ENCODE results near the gene PTTG1.
A peak's percentile ranks its signal among the peaks of the same experiment; 100 is the strongest.

PTTG1 gene

DNA sequence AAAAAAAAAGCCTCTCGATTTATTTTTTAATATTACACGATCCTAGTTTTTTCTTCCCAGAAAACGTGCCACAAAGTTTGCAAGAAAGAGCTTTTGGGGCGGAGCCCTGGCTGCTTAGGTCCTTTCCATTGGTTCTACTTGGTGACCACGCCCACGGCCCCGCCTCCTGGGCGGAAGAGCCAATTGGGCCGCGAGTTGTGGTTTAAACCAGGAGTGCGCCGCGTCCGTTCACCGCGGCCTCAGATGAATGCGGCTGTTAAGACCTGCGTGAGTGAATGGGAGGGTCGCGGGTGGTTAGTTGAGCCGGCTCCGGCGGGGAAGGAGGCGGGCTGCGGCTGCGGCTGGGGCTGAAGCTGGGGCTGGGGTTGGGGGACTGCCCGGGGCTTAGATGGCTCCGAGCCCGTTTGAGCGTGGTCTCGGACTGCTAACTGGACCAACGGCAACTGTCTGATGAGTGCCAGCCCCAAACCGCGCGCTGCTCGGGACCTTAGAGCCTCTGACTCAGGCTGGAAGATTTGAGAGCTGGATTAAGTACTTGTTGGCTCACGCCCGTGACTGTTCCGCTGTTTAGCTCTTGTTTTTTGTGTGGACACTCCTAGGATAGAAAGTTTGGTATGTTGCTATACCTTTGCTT lies at the start of gene PTTG1:
TSS of gene PTTG1 (plus strand) at position 231 of the 634 bp plus-strand sequence. CDS start 458 bp downstream, outside the sequence.
- DNase-seq (ENCODE audit: low read depth in 2 of 2), result peak; percentile 89 to 90

DNA sequence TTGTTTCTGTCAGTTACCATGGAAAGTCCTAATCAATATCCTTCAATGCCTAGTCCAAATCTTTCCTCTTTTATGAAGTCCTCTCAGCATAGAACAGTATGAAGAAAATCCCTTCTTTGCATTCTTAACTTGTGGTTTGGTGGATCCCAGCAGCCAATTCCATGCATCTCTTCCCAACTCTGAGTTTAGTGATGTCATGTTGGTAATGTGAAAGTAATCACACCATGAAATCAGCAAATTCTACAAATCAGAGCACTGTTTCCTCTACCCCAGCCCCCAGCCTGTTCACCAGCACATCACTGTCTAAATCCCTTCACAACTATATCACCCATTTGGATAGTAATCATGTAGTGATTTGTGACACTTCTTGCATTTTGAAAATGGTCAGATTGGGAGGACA lies 46.5 kb upstream of the PTTG1 start:
- DNase-seq (ENCODE audit: low read depth in 2 of 2), result no peak

DNA sequence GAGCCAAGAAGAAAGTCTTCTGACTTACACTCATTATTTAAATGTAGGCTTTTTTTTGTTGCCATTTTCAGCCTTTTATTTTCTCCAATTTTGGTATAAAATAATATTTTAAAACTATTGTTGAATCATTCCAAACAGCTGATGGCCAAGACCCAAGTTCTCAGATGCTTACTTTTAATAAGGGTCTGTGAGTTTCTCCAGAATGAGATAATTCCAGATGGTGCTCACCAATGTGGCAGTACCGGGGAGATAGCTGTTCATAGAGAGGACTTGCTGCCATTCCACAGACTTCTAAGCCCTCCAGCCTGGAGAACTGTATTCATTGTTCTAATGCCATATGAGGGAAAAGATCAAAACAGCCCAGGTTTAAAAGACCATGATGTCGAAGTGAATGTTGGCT lies 46.0 kb upstream of the PTTG1 start:
- DNase-seq (ENCODE audit: low read depth in 2 of 2), result no peak

DNA sequence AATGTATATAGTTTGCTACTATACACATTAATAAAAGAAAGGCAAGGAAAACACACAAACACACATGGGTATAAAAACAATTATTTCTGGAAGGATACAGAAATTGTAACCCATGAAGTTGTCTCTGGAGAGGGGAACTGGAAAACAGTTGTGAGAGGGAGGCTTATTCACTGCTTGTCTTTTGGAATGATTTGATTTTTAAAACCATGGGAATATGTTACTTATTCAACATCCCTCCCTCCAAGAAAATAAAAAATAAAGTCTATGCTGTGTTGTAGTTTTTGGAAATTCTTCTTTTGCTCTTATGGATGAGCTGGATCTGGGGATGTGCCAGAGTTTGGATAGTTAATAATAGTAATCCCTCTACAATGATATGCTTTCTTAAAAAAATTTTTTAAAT lies 45.2 kb upstream of the PTTG1 start:
- DNase-seq (ENCODE audit: low read depth in 2 of 2), result no peak

GRCh38 chr5:160377651-160378050 lies 44.0 kb upstream of the PTTG1 start:
- no peak for DNase-seq (ENCODE audit: low read depth in 2 of 2)

- no peak for DNase-seq (ENCODE audit: low read depth in 2 of 2)
Observed at GRCh38 chr5:160378330-160378729, 43.3 kb upstream of the PTTG1 start.

- DNase-seq (ENCODE audit: low read depth in 2 of 2), result no peak
Observed at GRCh38 chr5:160379511-160379910, 42.1 kb upstream of the PTTG1 start.

- DNase-seq (ENCODE audit: low read depth in 2 of 2), result no peak
Observed at GRCh38 chr5:160380041-160380440, 41.6 kb upstream of the PTTG1 start.

- no peak for DNase-seq (ENCODE audit: low read depth in 2 of 2)
Observed at GRCh38 chr5:160382346-160382745, 39.3 kb upstream of the PTTG1 start.

GRCh38 chr5:160384681-160385080 lies 37.0 kb upstream of the PTTG1 start:
- DNase-seq (ENCODE audit: low read depth in 2 of 2), result no peak

DNA sequence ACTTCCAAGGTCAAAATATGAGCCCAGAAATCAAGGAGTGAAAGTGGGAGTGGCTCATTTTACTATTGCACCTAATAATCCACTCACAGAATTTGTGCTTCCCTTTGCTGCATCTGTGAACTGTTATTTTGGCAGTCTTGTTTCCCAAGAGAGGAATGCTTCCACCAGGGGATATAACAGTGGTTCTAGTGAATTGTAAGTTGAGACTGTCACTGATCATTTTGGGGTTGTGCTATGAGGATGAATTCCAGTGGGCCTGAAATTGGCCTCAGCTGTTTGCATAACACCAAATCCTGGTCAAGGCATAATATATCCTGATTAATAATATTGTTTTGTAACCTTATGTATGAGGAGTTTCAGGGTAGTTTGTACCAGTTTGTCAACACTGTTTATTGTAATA lies 36.2 kb upstream of the PTTG1 start:
- no peak for DNase-seq (ENCODE audit: low read depth in 2 of 2)

DNA sequence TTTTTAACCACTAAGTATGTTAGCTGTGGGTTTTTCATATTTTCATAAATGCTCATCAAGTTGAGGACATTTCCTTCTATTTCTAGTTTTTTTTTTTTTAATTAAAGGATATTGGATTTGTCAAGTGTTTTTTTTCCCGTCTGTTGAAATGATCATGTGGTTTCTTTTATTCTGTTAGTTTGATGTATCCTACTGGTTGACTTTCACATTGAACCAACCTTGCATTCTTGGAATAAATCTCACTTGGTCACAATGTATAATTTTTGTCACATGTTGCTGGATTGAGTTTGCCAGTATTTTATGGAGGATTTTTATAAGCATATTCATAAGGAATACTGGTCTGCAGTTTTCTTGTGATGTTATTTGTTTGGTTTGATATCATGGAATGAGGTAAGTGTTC lies 34.2 kb upstream of the PTTG1 start:
- DNase-seq (ENCODE audit: low read depth in 2 of 2), result no peak

DNA sequence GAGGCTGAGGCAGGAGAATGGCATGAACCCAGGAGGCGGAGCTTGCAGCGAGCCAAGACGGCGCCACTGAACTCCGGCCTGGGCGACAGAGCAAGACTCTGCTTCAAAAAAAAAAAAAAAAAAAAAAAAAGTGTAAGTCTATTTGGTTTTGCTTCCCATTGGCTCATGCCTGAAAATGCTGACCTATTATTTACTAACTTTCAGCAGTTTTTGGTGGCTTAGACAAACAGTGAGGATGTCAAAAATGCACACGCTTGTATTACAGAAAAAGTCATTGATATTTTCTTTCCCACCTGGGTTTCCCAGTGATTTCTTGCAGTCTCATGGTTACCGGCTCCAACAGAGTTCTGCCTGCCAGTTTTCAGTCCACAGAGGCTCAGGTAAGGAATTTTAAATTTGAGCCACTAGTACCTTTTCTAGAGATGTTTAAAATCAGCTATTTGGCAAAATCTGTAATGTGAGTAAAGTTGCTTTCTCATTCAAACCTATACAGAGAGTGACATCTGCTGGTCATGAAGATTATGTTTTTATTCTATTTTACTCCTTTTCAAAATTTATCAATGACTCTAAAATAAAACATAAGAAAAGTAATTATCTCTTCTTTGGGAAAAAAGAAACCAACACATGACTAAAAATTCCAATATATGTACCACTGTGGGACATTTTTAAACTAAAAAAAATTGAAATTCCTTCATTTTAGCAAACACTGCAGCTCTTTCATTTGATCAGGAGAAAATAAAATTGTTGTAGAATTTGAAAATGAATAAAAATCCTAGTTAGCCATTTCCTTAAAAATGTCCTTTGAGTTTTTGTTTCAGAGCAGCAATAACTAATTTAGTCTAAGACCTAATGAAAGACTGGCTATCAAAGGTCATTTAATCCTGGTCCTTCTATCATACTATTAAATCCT lies 30.6 kb upstream of the PTTG1 start:
- DNase-seq (ENCODE audit: low read depth in 2 of 2), result no peak

DNA sequence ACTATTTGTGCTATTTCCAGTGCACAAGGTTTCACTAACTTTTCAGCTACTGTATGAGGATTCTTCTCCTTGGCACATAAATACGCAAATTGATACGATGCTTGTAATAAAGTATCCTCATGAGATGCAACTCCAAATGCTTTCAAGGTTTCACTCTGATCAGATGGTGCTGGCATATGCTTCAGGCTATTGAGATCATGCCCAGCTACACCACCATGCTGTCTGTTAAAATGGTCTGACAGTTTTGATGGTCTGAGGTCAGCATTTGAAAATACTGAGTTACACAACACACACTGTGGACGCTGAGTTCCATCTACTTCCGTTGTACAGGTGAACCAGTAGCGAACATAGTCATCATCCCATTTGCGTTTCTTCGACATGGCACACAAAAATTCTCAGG lies 26.5 kb upstream of the PTTG1 start:
- no peak for DNase-seq (ENCODE audit: low read depth in 2 of 2)

- DNase-seq (ENCODE audit: low read depth in 2 of 2), result no peak
Observed at GRCh38 chr5:160397492-160397891, 24.2 kb upstream of the PTTG1 start.

- DNase-seq (ENCODE audit: low read depth in 2 of 2), result no peak
Observed at GRCh38 chr5:160398806-160399205, 22.8 kb upstream of the PTTG1 start.

GRCh38 chr5:160399402-160400353 lies 22.0 kb upstream of the PTTG1 start, which contains the start of gene FAM200C:
FAM200C (minus strand) TSS chr5:160400054; CDS start chr5:160395490, 4,564 bp downstream.
- peak; percentile 55 to 74 for DNase-seq (ENCODE audit: low read depth in 2 of 2)

GRCh38 chr5:160418561-160419457 lies 2.8 kb upstream of the PTTG1 start, which contains the start of gene SLU7:
SLU7 (minus strand) TSS chr5:160419081; CDS start chr5:160415294, 3,787 bp downstream.
- peak; percentile 91 for DNase-seq (ENCODE audit: low read depth in 2 of 2)

GRCh38 chr5:160419458-160420330 lies 2.0 kb upstream of the PTTG1 start:
- no peak for DNase-seq (ENCODE audit: low read depth in 2 of 2)

DNA sequence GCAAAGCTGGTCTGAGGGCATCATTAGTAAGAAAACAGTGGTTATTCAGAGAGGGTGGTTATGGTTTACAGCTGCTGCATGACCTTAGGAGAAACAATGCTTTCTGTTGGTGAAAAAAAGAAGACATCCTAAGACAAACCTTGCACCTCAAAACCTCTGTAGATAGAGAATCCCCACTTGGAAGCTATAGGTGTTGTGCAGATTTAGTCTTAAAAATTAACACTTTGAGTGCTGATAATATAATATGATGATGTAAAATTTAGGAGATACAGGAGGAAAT lies 1.4 kb upstream of the PTTG1 start:
- no peak for DNase-seq (ENCODE audit: low read depth in 2 of 2)

Measured in stimulated activated CD4-positive, alpha-beta T cell treated with anti-CD3 and anti-CD28 coated beads, Interleukin-4, amount 100 ng/mL, for 48 hours (primary cell).